GM21737 (cell line): ENCODE data around the gene THBS3.
"Not testable (repeated sequence)": the region's sequence is repeated elsewhere in the genome, so short reads cannot be mapped to it uniquely, and the experiment has no call there.

Experiments used
- ATAC-seq: cut with Tn5 transposase; IDR thresholded peaks from one replicate; pipeline ENCODE4 v1.9.1; 2021; ENCODE audit warnings: mild to moderate bottlenecking, moderate library complexity; ENCODE audit not compliant: unreplicated experiment

The THBS3 gene

GRCh38 chr1:155236451-155236850 lies 28.8 kb upstream of the THBS3 start:
- no peak for ATAC-seq

GRCh38 chr1:155235375-155235774 lies 27.7 kb upstream of the THBS3 start:
- ATAC-seq, result not testable (repeated sequence)

GRCh38 chr1:155233502-155233901 lies 25.8 kb upstream of the THBS3 start:
- ATAC-seq, result not testable (repeated sequence)

- not testable (repeated sequence) for ATAC-seq
Measured at GRCh38 chr1:155232001-155232978, 24.6 kb upstream of the THBS3 start.

GRCh38 chr1:155231302-155231701 lies 23.6 kb upstream of the THBS3 start:
- ATAC-seq, result not testable (repeated sequence)

GRCh38 chr1:155228096-155228427 lies 20.4 kb upstream of the THBS3 start:
- ATAC-seq, result no peak

GRCh38 chr1:155227261-155228095 lies 19.8 kb upstream of the THBS3 start:
- ATAC-seq, result peak; percentile 87

GRCh38 chr1:155226910-155227260 lies 19.2 kb upstream of the THBS3 start:
- no peak for ATAC-seq

GRCh38 chr1:155226188-155226909 lies 18.7 kb upstream of the THBS3 start:
- no peak for ATAC-seq

GRCh38 chr1:155225404-155225759 lies 17.7 kb upstream of the THBS3 start:
- ATAC-seq, result not testable (repeated sequence)

- ATAC-seq, result no peak
Measured at GRCh38 chr1:155223047-155223446, 15.3 kb upstream of the THBS3 start.

- ATAC-seq, result not testable (repeated sequence)
Measured at GRCh38 chr1:155220211-155220965, 12.7 kb upstream of the THBS3 start.

- ATAC-seq, result no peak
Measured at GRCh38 chr1:155219592-155220031, 11.9 kb upstream of the THBS3 start.

GRCh38 chr1:155218854-155219591 lies 11.3 kb upstream of the THBS3 start:
- ATAC-seq, result no peak

GRCh38 chr1:155214702-155215101 lies 7.0 kb upstream of the THBS3 start:
- not testable (repeated sequence) for ATAC-seq

- ATAC-seq, result not testable (repeated sequence)
Measured at GRCh38 chr1:155212051-155212440, 4.3 kb upstream of the THBS3 start.

GRCh38 chr1:155211381-155212050 lies 3.8 kb upstream of the THBS3 start:
- ATAC-seq, result not testable (repeated sequence)

GRCh38 chr1:155210314-155211104 lies 2.8 kb upstream of the THBS3 start:
- ATAC-seq, result no peak
